Measurements from ENCODE around the gene KHDRBS1.
"Not testable (repeated sequence)": the region's sequence is repeated elsewhere in the genome, so short reads cannot be mapped to it uniquely, and the experiment has no call there.

KHDRBS1 gene

GRCh38 chr1:32062867-32063230 lies 49.2 kb downstream of the KHDRBS1 start:
- no peak for TF ChIP-seq CTCF (IDR thresholded peaks at IDR 0.05; ENCODE audit: extremely low read depth, missing control alignments)
- no peak for DNase-seq (ENCODE audit: low spot score)

GRCh38 chr1:32063261-32063681 lies 49.6 kb downstream of the KHDRBS1 start:
- peak; percentile 24 for DNase-seq (ENCODE audit: low spot score)
- peak; percentile 15 for TF ChIP-seq CTCF (IDR thresholded peaks at IDR 0.05; ENCODE audit: extremely low read depth, missing control alignments)

GRCh38 chr1:32065613-32066488 lies 52.2 kb downstream of the KHDRBS1 start:
- DNase-seq (ENCODE audit: low spot score), result not testable (repeated sequence)

GRCh38 chr1:32066489-32066873 lies 52.8 kb downstream of the KHDRBS1 start:
- DNase-seq (ENCODE audit: low spot score), result no peak
- no peak for TF ChIP-seq CTCF (IDR thresholded peaks at IDR 0.05; ENCODE audit: extremely low read depth, missing control alignments)

- DNase-seq (ENCODE audit: low spot score), result no peak
- no peak for TF ChIP-seq CTCF (IDR thresholded peaks at IDR 0.05; ENCODE audit: extremely low read depth, missing control alignments)
These were observed 55.4 kb downstream of the KHDRBS1 start for GRCh38 chr1:32068957-32069588.

- DNase-seq (ENCODE audit: low spot score), result no peak
- no peak for TF ChIP-seq CTCF (IDR thresholded peaks at IDR 0.05; ENCODE audit: extremely low read depth, missing control alignments)
These were observed 58.3 kb downstream of the KHDRBS1 start for GRCh38 chr1:32071758-32072621.

GRCh38 chr1:32072622-32073298 lies 59.1 kb downstream of the KHDRBS1 start, which contains the start of gene TMEM39B:
Gene TMEM39B, plus strand, starts transcription at chr1:32072939. Its CDS starts 109 bp downstream, at chr1:32073048.
- no peak for TF ChIP-seq CTCF (IDR thresholded peaks at IDR 0.05; ENCODE audit: extremely low read depth, missing control alignments)
- peak; percentile 95 for DNase-seq (ENCODE audit: low spot score)
